ENCODE data around the gene TRERF1.

Gene TRERF1

DNA sequence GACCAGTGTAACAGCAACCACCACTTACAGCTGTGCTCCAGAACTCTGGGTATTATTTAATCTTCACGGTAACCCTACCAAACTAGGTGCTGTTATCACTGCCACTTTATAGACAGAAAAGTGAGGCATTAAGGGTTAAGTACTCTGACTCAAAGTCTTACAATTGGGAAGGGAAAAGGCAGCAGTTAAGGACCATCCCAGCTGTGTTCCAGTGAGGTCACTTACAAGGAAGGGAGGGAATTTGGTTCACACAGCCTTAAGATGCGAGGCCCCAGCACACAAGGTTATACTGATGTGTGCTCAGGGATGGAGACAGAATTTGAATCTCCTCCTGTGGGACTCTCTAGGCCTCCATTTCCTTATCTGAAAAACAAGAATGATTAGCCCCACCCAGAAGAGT lies 46.7 kb downstream of the TRERF1 start:
- in situ Hi-C loops (cut with MboI; ENCODE audit: low pct_unique_long_range_greater_than_20kb, low sequenced_read_pairs, unreplicated experiment): no loop called here
- TF ChIP-seq, protein P1, sequence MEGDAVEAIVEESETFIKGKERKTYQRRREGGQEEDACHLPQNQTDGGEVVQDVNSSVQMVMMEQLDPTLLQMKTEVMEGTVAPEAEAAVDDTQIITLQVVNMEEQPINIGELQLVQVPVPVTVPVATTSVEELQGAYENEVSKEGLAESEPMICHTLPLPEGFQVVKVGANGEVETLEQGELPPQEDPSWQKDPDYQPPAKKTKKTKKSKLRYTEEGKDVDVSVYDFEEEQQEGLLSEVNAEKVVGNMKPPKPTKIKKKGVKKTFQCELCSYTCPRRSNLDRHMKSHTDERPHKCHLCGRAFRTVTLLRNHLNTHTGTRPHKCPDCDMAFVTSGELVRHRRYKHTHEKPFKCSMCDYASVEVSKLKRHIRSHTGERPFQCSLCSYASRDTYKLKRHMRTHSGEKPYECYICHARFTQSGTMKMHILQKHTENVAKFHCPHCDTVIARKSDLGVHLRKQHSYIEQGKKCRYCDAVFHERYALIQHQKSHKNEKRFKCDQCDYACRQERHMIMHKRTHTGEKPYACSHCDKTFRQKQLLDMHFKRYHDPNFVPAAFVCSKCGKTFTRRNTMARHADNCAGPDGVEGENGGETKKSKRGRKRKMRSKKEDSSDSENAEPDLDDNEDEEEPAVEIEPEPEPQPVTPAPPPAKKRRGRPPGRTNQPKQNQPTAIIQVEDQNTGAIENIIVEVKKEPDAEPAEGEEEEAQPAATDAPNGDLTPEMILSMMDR (IDR thresholded peaks at IDR 0.05; ENCODE audit: extremely low read depth, insufficient read depth, missing control alignments): no peak
- DNase-seq (ENCODE audit: low spot score): no peak

DNA sequence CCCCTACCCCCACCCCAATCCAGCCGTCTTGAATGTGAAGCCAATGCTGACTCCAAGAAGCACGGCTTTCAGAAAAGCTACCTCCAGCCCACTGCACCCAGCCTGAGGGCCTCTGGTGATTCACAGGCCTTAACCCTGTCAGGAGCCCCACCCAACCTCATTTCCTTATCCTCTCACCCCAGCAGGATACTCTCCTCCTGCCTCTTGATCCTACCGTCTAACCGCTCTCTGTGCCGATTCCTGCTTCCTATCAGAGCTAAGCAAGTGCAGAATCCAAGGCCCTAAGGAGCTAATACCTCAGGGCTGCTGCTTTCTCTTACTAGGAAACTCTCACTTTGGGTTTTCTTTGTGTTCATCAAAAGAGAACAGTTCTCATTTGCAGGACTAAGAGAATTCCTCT lies 47.2 kb downstream of the TRERF1 start:
- DNase-seq (ENCODE audit: low spot score): no peak

DNA sequence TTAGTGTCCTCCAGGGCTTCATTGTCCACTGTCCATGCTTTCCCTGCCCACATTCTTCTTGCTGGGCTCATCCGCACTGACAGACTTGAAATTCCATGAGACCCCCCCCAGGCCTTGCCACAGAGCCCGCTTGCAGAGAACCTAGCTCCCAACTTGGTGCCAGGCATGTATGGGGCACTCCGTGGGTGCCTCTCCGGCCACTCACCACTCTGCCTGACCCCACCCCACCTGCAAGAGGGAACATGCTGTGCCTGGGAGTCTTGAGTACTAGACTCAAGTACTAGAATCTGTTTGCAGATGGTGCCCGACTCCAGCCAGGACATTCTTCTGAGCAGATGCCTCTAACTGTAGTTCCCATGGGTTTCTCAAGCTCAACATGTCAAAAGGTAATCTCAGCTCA lies 47.9 kb downstream of the TRERF1 start:
- TF ChIP-seq, protein P1 (IDR thresholded peaks at IDR 0.05; ENCODE audit: extremely low read depth, insufficient read depth, missing control alignments): no peak
- DNase-seq (ENCODE audit: low spot score): no peak
- in situ Hi-C loops (cut with MboI; ENCODE audit: low pct_unique_long_range_greater_than_20kb, low sequenced_read_pairs, unreplicated experiment): no loop called here

More for the DNA sequence above, 47.2 kb downstream of the TRERF1 start:
- TF ChIP-seq, protein P1 (IDR thresholded peaks at IDR 0.05; ENCODE audit: extremely low read depth, insufficient read depth, missing control alignments): no peak
- in situ Hi-C loops (cut with MboI; ENCODE audit: low pct_unique_long_range_greater_than_20kb, low sequenced_read_pairs, unreplicated experiment): no loop called here

DNA sequence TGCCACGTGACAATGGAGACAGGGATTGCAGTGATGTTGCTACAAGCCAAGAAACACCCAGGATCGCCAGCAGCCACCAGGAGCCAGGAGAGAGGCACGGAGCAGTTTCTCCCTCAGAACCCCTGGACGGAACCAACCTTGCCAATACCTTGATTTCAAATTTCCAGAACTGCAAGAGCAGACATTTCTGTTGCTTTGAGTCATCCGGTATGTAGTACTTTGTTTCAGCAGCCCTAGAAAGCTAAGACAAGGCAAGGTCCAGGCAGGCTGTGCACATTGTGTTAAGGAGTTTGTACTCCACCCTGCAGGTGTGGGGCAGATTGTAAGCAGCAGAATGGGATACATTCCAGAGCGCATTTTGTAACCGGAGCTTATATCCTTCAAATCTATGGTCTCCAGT lies 48.3 kb downstream of the TRERF1 start:
- no peak for DNase-seq (ENCODE audit: low spot score)
- in situ Hi-C loops (cut with MboI; ENCODE audit: low pct_unique_long_range_greater_than_20kb, low sequenced_read_pairs, unreplicated experiment): no loop called here
- TF ChIP-seq, protein P1 (IDR thresholded peaks at IDR 0.05; ENCODE audit: extremely low read depth, insufficient read depth, missing control alignments): no peak

DNA sequence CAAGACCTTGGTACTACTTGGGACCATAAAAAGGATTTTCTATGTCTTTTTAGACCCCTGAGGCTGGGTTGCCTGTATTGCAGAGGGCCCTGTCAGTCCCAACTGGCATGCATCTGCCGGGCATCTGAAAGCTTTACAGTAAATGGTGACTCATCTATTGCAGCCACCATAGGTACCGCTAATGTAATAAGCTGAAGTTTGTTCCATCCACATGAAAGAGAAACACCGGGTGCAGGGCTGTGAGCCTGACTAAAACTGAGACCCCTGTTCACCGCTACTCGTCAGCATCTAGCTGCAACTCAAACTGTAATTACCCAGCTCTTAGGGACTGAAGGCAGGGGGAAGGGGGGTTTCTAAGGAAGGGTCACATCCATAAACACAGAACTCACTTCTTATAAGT lies 49.5 kb downstream of the TRERF1 start:
- TF ChIP-seq, protein P1 (IDR thresholded peaks at IDR 0.05; ENCODE audit: extremely low read depth, insufficient read depth, missing control alignments): no peak
- in situ Hi-C loops (cut with MboI; ENCODE audit: low pct_unique_long_range_greater_than_20kb, low sequenced_read_pairs, unreplicated experiment): no loop called here
- peak; percentile 65 for DNase-seq (ENCODE audit: low spot score)

DNA sequence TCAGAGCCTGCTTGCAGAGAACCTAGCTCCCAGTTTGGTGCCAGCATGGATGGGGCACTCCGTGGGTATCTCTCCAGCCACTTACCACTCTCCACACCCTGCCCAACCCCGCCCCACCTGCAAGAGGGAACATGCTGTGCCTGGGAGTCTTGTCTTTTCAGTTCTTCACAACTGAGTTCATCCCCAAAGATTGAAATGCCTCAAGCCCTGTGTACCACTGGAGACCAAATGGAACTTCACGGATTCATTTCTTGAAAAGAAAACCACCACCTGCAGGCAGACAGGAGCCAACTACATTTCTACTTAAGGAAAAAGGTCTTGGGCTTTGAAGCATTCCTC lies 50.1 kb downstream of the TRERF1 start:
- no peak for DNase-seq (ENCODE audit: low spot score)
- TF ChIP-seq, protein P1 (IDR thresholded peaks at IDR 0.05; ENCODE audit: extremely low read depth, insufficient read depth, missing control alignments): no peak
- in situ Hi-C loops (cut with MboI; ENCODE audit: low pct_unique_long_range_greater_than_20kb, low sequenced_read_pairs, unreplicated experiment): no loop called here

Measured in GM13977 (cell line).